Prostate gland (tissue), 2 donors: Measurements from ENCODE around the gene DMGDH. TPM values are rescaled to one million over a fixed set of nuclear protein-coding genes. Genes with fewer than 3 reads are reported as not detected.

Experiments used
- DNase-seq: peaks from one replicate; pipeline ENCODE4 v3.0.0-alpha.2; 2019; ENCODE audit warnings: low spot score
- H3K27ac ChIP-seq, 2 donors: fragments of 200-600 bp; sonication (generic); 2 replicates each; pipeline ENCODE4 v1.5.1; 2017 to 2019
- H3K27me3 ChIP-seq: fragments of 200-600 bp; sonication (generic); replicated peaks from 2 replicates; pipeline ENCODE4 v1.5.1; 2019; ENCODE audit not compliant: insufficient read depth
- H3K36me3 ChIP-seq, 2 donors: fragments of 200-600 bp; sonication (generic); 1 replicate in 1 of 2; 2 replicates in 1 of 2; pipeline versions ENCODE4 v1.5.1 to v1.8.1; 2017 to 2019
- H3K4me1 ChIP-seq: fragments of 200-600 bp; sonication (generic); replicated peaks from 2 replicates; pipeline ENCODE4 v1.5.1; 2019
- H3K4me3 ChIP-seq, 2 donors: fragments of 200-600 bp; sonication (generic); 2 replicates each; pipeline ENCODE4 v1.5.1; 2017 to 2019
- H3K9me3 ChIP-seq: fragments of 200-600 bp; sonication (generic); 2 replicates; pipeline ENCODE4 v1.5.1; 2017
- CTCF ChIP-seq, 4 experiments: fragments of 200-600 bp in 2 of 4; fragments of 450-650 bp in 2 of 4; sonication (generic) in 2 of 4; IDR thresholded peaks; 1 replicate in 3 of 4; 2 replicates in 1 of 4; pipeline ENCODE4 v1.5.1; 2016 to 2019; ENCODE audit warnings: antibody characterized with exemption in 4 of 4, mild to moderate bottlenecking in 2 of 4, moderate library complexity in 2 of 4
- POLR2A ChIP-seq: fragments of 450-650 bp; IDR thresholded peaks from one replicate; pipeline ENCODE4 v1.6.1; 2016; ENCODE audit warnings: antibody characterized with exemption, mild to moderate bottlenecking
- POLR2AphosphoS5 ChIP-seq: sonication (generic); formaldehyde crosslinking; IDR thresholded peaks from one replicate; pipeline ENCODE4 v1.6.1; 2017; ENCODE audit warnings: antibody characterized with exemption
- WGBS: methylation state at CpG from one replicate; pipeline ENCODE4 v1.1.5; 2018; 5-methylcytosine and 5-hydroxymethylcytosine counted together
- intact Hi-C: fragments of 100-400 bp; cut with DNase I; formaldehyde crosslinking; loops from one replicate; pipeline ENCODE4 v1.14.2; 2022
- total RNA-seq, 2 donors: library from RNA; depleted of rRNA; stranded (reverse); fragments of >200 nt; gene quantifications; one replicate each; pipeline ENCODE4 v1.1.0, GENCODE V29; 2016

The DMGDH gene
- total RNA-seq, 2 donors from 2014 or later = 0.77 to 9.9 TPM

- DNase-seq = no peak
- no peaks in the 10 kb centered on the region for H3K36me3 ChIP-seq
- WGBS = 72% methylated on average over 11 of the region's 11 CpGs
- H3K4me1 ChIP-seq = no peaks in the 10 kb centered on the region
- TF ChIP-seq CTCF (IDR thresholded peaks at IDR 0.05) (no peak), POLR2AphosphoS5 (no peak)
- no peak overlapping the region for H3K27ac ChIP-seq
- no peak overlapping the region for H3K4me3 ChIP-seq
- no peaks in the 10 kb centered on the region for H3K9me3 ChIP-seq
- intact Hi-C loops = no loop called here
- H3K27me3 ChIP-seq = no peaks in the 10 kb centered on the region
These were observed 6.4 kb upstream of the DMGDH start for GRCh38 chr5:79075646-79076426.

- H3K36me3 ChIP-seq = no peaks in the 10 kb centered on the region
- no peaks in the 10 kb centered on the region for H3K9me3 ChIP-seq
- no peak overlapping the region for H3K27ac ChIP-seq
These were observed 5.2 kb upstream of the DMGDH start for GRCh38 chr5:79074641-79075040.

GRCh38 chr5:79070350-79070667 lies 835 bp upstream of the DMGDH start:
- H3K4me1 ChIP-seq = no peaks in the 10 kb centered on the region
- no peaks in the 10 kb centered on the region for H3K9me3 ChIP-seq
- WGBS = 47% methylated on average over 9 of the region's 9 CpGs
- no peaks in the 10 kb centered on the region for H3K36me3 ChIP-seq
- TF ChIP-seq CTCF (IDR thresholded peaks at IDR 0.05) (no peak), POLR2A (no peak)
- no peak for DNase-seq
- H3K27ac ChIP-seq = peak overlapping the region in 1 of 2 donors; percentile 20
- H3K4me3 ChIP-seq = peak overlapping the region in 1 of 2 donors; percentile 24
- no peaks in the 10 kb centered on the region for H3K27me3 ChIP-seq
- intact Hi-C loops = no loop called here

More at GRCh38 chr5:79074641-79075040, 5.2 kb upstream of the DMGDH start:
- no peak overlapping the region for H3K4me3 ChIP-seq
- WGBS = 83% methylated on average over 6 of the region's 6 CpGs
- TF ChIP-seq POLR2AphosphoS5 = no peak
- TF ChIP-seq CTCF (IDR thresholded peaks at IDR 0.05) = no peak
- no peak for TF ChIP-seq POLR2A
- intact Hi-C loops = no loop called here
- H3K4me1 ChIP-seq = no peaks in the 10 kb centered on the region
- H3K27me3 ChIP-seq = no peaks in the 10 kb centered on the region
- DNase-seq = no peak

- H3K4me1 ChIP-seq = no peaks in the 10 kb centered on the region
- no peaks in the 10 kb centered on the region for H3K9me3 ChIP-seq
- WGBS = 95% methylated on average over 3 of the region's 3 CpGs
- no peaks in the 10 kb centered on the region for H3K27me3 ChIP-seq
- H3K4me3 ChIP-seq = no peak overlapping the region
- intact Hi-C loops = no loop called here
- DNase-seq = no peak
- no peak overlapping the region for H3K27ac ChIP-seq
- H3K36me3 ChIP-seq = no peaks in the 10 kb centered on the region
- TF ChIP-seq CTCF (IDR thresholded peaks at IDR 0.05) = no peak
- no peak for TF ChIP-seq POLR2A
- TF ChIP-seq POLR2AphosphoS5 = no peak
These were observed 7.0 kb downstream of the DMGDH start for GRCh38 chr5:79062436-79062835.

GRCh38 chr5:79059674-79060073 lies 9.8 kb downstream of the DMGDH start:
- no peak for TF ChIP-seq CTCF (IDR thresholded peaks at IDR 0.05)
- TF ChIP-seq POLR2AphosphoS5 = no peak
- TF ChIP-seq POLR2A = no peak
- Histone ChIP-seq H3K4me3 (no peak overlapping the region), H3K27me3 (no peaks in the 10 kb centered on the region), H3K9me3 (no peaks in the 10 kb centered on the region), H3K4me1 (no peaks in the 10 kb centered on the region), H3K27ac (no peak overlapping the region), H3K36me3 (no peaks in the 10 kb centered on the region)
- 96% methylated on average over 4 of the region's 4 CpGs for WGBS
- no peak for DNase-seq
- intact Hi-C loops = no loop called here
